WI38 (cell line): ENCODE measurements around the gene PHACTR3.

ENCODE experiments used
- H3K4me3 ChIP-seq: 2 replicates; pipeline ENCODE4 v1.5.1; 2011; ENCODE audit warnings: low read depth, mild to moderate bottlenecking, control low read depth, low read length
- TF ChIP-seq, protein P1 (sequence below): IDR thresholded peaks from 2 replicates; pipeline ENCODE4 v1.5.1; 2012; ENCODE audit warnings: low read depth, mild to moderate bottlenecking, control low read depth, low read length

Gene PHACTR3

GRCh38 chr20:59605601-59606364, 1.4 kb downstream of the PHACTR3 start:
- TF ChIP-seq, protein P1, sequence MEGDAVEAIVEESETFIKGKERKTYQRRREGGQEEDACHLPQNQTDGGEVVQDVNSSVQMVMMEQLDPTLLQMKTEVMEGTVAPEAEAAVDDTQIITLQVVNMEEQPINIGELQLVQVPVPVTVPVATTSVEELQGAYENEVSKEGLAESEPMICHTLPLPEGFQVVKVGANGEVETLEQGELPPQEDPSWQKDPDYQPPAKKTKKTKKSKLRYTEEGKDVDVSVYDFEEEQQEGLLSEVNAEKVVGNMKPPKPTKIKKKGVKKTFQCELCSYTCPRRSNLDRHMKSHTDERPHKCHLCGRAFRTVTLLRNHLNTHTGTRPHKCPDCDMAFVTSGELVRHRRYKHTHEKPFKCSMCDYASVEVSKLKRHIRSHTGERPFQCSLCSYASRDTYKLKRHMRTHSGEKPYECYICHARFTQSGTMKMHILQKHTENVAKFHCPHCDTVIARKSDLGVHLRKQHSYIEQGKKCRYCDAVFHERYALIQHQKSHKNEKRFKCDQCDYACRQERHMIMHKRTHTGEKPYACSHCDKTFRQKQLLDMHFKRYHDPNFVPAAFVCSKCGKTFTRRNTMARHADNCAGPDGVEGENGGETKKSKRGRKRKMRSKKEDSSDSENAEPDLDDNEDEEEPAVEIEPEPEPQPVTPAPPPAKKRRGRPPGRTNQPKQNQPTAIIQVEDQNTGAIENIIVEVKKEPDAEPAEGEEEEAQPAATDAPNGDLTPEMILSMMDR: no peak
- no peak overlapping the region for H3K4me3 ChIP-seq

DNA sequence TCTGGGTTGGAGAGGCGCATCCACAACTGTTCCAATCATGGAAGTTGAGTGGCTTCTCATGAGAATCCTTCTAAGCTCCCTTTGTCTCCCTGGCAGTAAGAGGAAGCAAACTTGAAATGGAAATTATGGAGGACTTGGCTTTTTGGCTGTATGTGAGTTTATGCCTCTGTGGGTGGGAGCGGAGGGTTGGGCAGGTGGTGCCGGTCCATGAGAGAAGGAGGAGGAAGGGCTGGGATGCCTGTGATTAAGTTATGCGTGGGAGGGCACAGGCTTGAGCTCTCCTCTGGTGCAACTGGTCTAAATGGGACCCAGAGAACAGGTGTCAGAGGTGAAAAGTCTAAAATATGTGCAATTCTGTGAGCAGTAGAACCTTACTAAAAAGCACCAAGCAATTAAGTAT, 2.2 kb downstream of the PHACTR3 start:
- TF ChIP-seq, protein P1: no peak
- no peak overlapping the region for H3K4me3 ChIP-seq

DNA sequence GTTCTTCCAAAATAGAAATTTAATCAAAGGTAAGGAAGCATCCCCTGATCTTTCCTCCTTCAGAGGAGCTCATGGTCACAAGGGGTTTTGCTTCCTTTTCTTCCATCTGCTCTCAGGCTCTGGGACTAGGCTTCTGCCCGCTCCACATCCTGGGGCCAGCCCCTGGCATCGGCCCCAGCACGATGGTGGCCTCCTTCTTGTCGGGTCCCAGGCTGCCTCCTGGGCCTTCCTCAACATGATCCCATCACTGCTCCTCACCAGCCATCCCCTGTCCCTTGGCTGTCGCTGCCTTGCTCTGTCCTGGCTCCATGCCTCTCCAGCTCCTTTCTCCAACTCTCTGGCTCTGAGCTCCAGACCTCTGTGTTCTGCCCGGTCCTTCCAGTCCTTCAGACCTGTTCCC, 4.1 kb downstream of the PHACTR3 start:
- TF ChIP-seq, protein P1: no peak
- no peak overlapping the region for H3K4me3 ChIP-seq

- TF ChIP-seq, protein P1: no peak
- H3K4me3 ChIP-seq: no peak overlapping the region
Observed at GRCh38 chr20:59608871-59609270, 4.5 kb downstream of the PHACTR3 start.

- no peak overlapping the region for H3K4me3 ChIP-seq
- TF ChIP-seq, protein P1: no peak
Observed at GRCh38 chr20:59611286-59611685, 6.9 kb downstream of the PHACTR3 start.

DNA sequence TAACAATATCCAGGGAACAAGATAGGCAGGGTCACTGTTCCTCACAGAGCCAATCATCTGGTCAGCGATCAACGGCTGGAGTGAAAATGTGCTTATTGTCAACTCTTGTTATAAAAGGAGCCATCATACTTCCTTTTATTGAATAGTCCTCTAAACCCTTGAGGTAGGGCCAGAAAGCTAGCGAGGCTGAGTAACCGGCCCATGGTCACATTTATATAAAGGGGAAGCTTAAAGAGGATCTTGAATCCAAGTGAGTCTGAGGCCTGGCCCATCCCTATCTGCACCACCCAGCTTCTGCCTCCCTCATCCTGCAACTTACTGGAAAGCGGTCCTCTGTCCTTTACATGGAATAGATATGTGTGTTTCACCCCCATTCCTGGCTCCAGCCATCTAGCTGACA, 9.5 kb downstream of the PHACTR3 start:
- TF ChIP-seq, protein P1: no peak

GRCh38 chr20:59614714-59615113, 10.4 kb downstream of the PHACTR3 start:
- no peak overlapping the region for H3K4me3 ChIP-seq
- TF ChIP-seq, protein P1: no peak

More for the DNA sequence above, 9.5 kb downstream of the PHACTR3 start:
- no peak overlapping the region for H3K4me3 ChIP-seq
